Measurements from ENCODE around the gene IGSF5. TPM values are rescaled to one million over a fixed set of nuclear protein-coding genes. Genes with fewer than 3 reads are reported as not detected.

IGSF5 gene
- total and polyA plus RNA-seq, 4 donors = 0.03 to 0.08 TPM; not detected in 2

- H3K4me1 ChIP-seq (ENCODE audit: control insufficient read depth in 4 of 4, insufficient read depth in 4 of 4, low read length in 3 of 4) = no peaks in the 10 kb centered on the region
- no peak overlapping the region for H3K9ac ChIP-seq (ENCODE audit: low read depth in 1 of 2, low read length in 2 of 2)
- peaks cover 0 to 3% (median 0%) of the 10 kb centered on the region in 4 donors for H3K27me3 ChIP-seq (ENCODE audit: control insufficient read depth in 4 of 4, insufficient read depth in 4 of 4, low read length in 3 of 4)
- no peaks in the 10 kb centered on the region for H3K9me3 ChIP-seq (ENCODE audit: control insufficient read depth in 4 of 4, low read length in 3 of 4)
- H3K27ac ChIP-seq (ENCODE audit: low read depth in 1 of 2, low read length in 2 of 2) = no peak overlapping the region
- no peaks in the 10 kb centered on the region for H3K36me3 ChIP-seq (ENCODE audit: control insufficient read depth in 4 of 4, insufficient read depth in 3 of 4, low read depth in 1 of 4, low read length in 3 of 4)
- no peak for DNase-seq (ENCODE audit: low spot score)
- TF ChIP-seq FOXA2 (IDR thresholded peaks at IDR 0.05) (no peak), FOXA1 (IDR thresholded peaks at IDR 0.05) (no peak), NR2F2 (IDR thresholded peaks at IDR 0.05) (no peak), YY1 (IDR thresholded peaks at IDR 0.05) (no peak), CTCF (IDR thresholded peaks at IDR 0.05; ENCODE audit: low read depth, low read length, missing input control) (no peak), HNF4A (conservative IDR thresholded peaks at IDR 0.05) (no peak), TAF1 (conservative IDR thresholded peaks at IDR 0.05) (no peak), ATF3 (IDR thresholded peaks at IDR 0.05) (no peak), RAD21 (IDR thresholded peaks at IDR 0.05) (no peak), EGR1 (IDR thresholded peaks at IDR 0.05; ENCODE audit: low read depth in 2 of 2) (no peak), JUND (IDR thresholded peaks at IDR 0.05) (no peak), RXRA (IDR thresholded peaks at IDR 0.05) (no peak), GABPA (IDR thresholded peaks at IDR 0.05 in 1 of 2, conservative IDR thresholded peaks at IDR 0.05 in 1 of 2) (no peak), HNF4G (IDR thresholded peaks at IDR 0.05) (no peak), REST (IDR thresholded peaks at IDR 0.05) (no peak), SP1 (IDR thresholded peaks at IDR 0.05) (no peak)
- TF ChIP-seq, protein P1, sequence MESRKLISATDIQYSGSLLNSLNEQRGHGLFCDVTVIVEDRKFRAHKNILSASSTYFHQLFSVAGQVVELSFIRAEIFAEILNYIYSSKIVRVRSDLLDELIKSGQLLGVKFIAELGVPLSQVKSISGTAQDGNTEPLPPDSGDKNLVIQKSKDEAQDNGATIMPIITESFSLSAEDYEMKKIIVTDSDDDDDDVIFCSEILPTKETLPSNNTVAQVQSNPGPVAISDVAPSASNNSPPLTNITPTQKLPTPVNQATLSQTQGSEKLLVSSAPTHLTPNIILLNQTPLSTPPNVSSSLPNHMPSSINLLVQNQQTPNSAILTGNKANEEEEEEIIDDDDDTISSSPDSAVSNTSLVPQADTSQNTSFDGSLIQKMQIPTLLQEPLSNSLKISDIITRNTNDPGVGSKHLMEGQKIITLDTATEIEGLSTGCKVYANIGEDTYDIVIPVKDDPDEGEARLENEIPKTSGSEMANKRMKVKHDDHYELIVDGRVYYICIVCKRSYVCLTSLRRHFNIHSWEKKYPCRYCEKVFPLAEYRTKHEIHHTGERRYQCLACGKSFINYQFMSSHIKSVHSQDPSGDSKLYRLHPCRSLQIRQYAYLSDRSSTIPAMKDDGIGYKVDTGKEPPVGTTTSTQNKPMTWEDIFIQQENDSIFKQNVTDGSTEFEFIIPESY (IDR thresholded peaks at IDR 0.05) = no peak
- TF ChIP-seq, protein P2, sequence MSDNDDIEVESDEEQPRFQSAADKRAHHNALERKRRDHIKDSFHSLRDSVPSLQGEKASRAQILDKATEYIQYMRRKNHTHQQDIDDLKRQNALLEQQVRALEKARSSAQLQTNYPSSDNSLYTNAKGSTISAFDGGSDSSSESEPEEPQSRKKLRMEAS (IDR thresholded peaks at IDR 0.05) = no peak
- H3K4me3 ChIP-seq (ENCODE audit: low read depth in 1 of 3, low read length in 3 of 3) = no peak overlapping the region
- 78% methylated on average over 4 of the region's 4 CpGs for WGBS
Observed at GRCh38 chr21:39736716-39737115, 8.3 kb upstream of the IGSF5 start.
